GM18508 (cell line): ENCODE results near the gene DLX1.
"Not testable (repeated sequence)": the region's sequence is repeated elsewhere in the genome, so short reads cannot be mapped to it uniquely, and the experiment has no call there.

Source experiments
- ATAC-seq: cut with Tn5 transposase; IDR thresholded peaks from one replicate; pipeline ENCODE4 v1.9.1; 2021; ENCODE audit warnings: moderate number of reproducible peaks; ENCODE audit not compliant: insufficient read depth, unreplicated experiment

DLX1 gene

GRCh38 chr2:172085460-172086159 lies at the start of gene DLX1:
Gene DLX1 (plus strand): TSS chr2:172085507. CDS start chr2:172085678, 171 bp downstream.
- no peak for ATAC-seq

- no peak for ATAC-seq
Observed at GRCh38 chr2:172038121-172038520, 47.2 kb upstream of the DLX1 start.

GRCh38 chr2:172038604-172039003 lies 46.7 kb upstream of the DLX1 start:
- no peak for ATAC-seq

- ATAC-seq, result no peak
Observed at GRCh38 chr2:172039011-172039704, 46.1 kb upstream of the DLX1 start.

- no peak for ATAC-seq
Observed at GRCh38 chr2:172040311-172040710, 45.0 kb upstream of the DLX1 start.

- no peak for ATAC-seq
Observed at GRCh38 chr2:172046080-172046678, 39.1 kb upstream of the DLX1 start.

GRCh38 chr2:172046866-172047565 lies 38.3 kb upstream of the DLX1 start:
- no peak for ATAC-seq

GRCh38 chr2:172047566-172048507 lies 37.5 kb upstream of the DLX1 start:
- no peak for ATAC-seq

GRCh38 chr2:172048508-172049503 lies 36.5 kb upstream of the DLX1 start:
- ATAC-seq, result no peak

- ATAC-seq, result no peak
Observed at GRCh38 chr2:172049567-172050120, 35.7 kb upstream of the DLX1 start.

GRCh38 chr2:172050479-172051125 lies 34.7 kb upstream of the DLX1 start:
- no peak for ATAC-seq

- no peak for ATAC-seq
Observed at GRCh38 chr2:172052000-172052983, 33.0 kb upstream of the DLX1 start.

- no peak for ATAC-seq
Observed at GRCh38 chr2:172053486-172053885, 31.8 kb upstream of the DLX1 start.

- ATAC-seq, result no peak
Observed at GRCh38 chr2:172056293-172056692, 29.0 kb upstream of the DLX1 start.

GRCh38 chr2:172058660-172059059 lies 26.6 kb upstream of the DLX1 start:
- ATAC-seq, result no peak

GRCh38 chr2:172060118-172060517 lies 25.2 kb upstream of the DLX1 start:
- not testable (repeated sequence) for ATAC-seq
